Measurements from ENCODE around the gene SYT1. TPM values are rescaled to one million over a fixed set of nuclear protein-coding genes. Genes with fewer than 3 reads are reported as not detected.

Gene SYT1
- total and polyA plus RNA-seq, 4 donors, result 0.53 to 0.84 (median 0.64) TPM

DNA sequence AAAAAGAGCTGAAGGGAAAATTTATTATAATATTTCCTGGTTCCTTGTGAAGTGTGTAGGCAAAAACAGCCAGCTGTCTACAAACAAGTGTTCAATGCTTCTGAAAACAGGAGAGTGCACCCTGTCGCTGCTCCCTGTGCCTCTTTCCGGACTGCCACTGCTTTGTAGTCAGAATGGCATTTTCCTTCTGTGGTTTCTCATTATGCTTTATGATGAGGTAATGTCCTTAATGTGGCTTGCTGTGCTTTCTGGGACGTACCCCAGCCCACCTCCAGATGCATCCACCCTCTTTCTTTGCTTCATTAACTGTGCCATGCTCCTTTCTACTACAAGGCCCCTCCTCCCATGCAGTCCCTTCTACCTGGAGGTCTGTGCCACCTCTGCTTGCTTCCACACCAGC lies 148.1 kb downstream of the SYT1 start:
- Histone ChIP-seq H3K27ac (ENCODE audit: low read depth in 1 of 2, low read length in 2 of 2) (no peak overlapping the region), H3K9me3 (ENCODE audit: control insufficient read depth in 4 of 4, low read length in 3 of 4) (no peaks in the 10 kb centered on the region), H3K9ac (ENCODE audit: low read depth in 1 of 2, low read length in 2 of 2) (no peak overlapping the region), H3K27me3 (ENCODE audit: control insufficient read depth in 4 of 4, insufficient read depth in 4 of 4, low read length in 3 of 4) (no peaks in the 10 kb centered on the region), H3K4me3 (ENCODE audit: low read depth in 1 of 3, low read length in 3 of 3) (no peak overlapping the region), H3K4me1 (ENCODE audit: control insufficient read depth in 4 of 4, insufficient read depth in 4 of 4, low read length in 3 of 4) (no peaks in the 10 kb centered on the region), H3K36me3 (ENCODE audit: control insufficient read depth in 4 of 4, insufficient read depth in 3 of 4, low read depth in 1 of 4, low read length in 3 of 4) (no peaks in the 10 kb centered on the region)
- TF ChIP-seq, protein P1, sequence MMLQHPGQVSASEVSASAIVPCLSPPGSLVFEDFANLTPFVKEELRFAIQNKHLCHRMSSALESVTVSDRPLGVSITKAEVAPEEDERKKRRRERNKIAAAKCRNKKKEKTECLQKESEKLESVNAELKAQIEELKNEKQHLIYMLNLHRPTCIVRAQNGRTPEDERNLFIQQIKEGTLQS (IDR thresholded peaks at IDR 0.05), result no peak
- TF ChIP-seq, protein P2, sequence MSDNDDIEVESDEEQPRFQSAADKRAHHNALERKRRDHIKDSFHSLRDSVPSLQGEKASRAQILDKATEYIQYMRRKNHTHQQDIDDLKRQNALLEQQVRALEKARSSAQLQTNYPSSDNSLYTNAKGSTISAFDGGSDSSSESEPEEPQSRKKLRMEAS (IDR thresholded peaks at IDR 0.05), result no peak
- TF ChIP-seq YY1 (IDR thresholded peaks at IDR 0.05), result no peak
- TF ChIP-seq RXRA (IDR thresholded peaks at IDR 0.05), result no peak
- no peak for TF ChIP-seq GABPA (IDR thresholded peaks at IDR 0.05 in 1 of 2, conservative IDR thresholded peaks at IDR 0.05 in 1 of 2)
- no peak for TF ChIP-seq FOXA1 (IDR thresholded peaks at IDR 0.05)
- TF ChIP-seq, protein P3, sequence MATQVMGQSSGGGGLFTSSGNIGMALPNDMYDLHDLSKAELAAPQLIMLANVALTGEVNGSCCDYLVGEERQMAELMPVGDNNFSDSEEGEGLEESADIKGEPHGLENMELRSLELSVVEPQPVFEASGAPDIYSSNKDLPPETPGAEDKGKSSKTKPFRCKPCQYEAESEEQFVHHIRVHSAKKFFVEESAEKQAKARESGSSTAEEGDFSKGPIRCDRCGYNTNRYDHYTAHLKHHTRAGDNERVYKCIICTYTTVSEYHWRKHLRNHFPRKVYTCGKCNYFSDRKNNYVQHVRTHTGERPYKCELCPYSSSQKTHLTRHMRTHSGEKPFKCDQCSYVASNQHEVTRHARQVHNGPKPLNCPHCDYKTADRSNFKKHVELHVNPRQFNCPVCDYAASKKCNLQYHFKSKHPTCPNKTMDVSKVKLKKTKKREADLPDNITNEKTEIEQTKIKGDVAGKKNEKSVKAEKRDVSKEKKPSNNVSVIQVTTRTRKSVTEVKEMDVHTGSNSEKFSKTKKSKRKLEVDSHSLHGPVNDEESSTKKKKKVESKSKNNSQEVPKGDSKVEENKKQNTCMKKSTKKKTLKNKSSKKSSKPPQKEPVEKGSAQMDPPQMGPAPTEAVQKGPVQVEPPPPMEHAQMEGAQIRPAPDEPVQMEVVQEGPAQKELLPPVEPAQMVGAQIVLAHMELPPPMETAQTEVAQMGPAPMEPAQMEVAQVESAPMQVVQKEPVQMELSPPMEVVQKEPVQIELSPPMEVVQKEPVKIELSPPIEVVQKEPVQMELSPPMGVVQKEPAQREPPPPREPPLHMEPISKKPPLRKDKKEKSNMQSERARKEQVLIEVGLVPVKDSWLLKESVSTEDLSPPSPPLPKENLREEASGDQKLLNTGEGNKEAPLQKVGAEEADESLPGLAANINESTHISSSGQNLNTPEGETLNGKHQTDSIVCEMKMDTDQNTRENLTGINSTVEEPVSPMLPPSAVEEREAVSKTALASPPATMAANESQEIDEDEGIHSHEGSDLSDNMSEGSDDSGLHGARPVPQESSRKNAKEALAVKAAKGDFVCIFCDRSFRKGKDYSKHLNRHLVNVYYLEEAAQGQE (IDR thresholded peaks at IDR 0.05), result no peak
- TF ChIP-seq NR2F2 (IDR thresholded peaks at IDR 0.05), result no peak
- DNase-seq (ENCODE audit: low spot score), result no peak
- 60% methylated on average over 3 of the region's 3 CpGs for WGBS

DNA sequence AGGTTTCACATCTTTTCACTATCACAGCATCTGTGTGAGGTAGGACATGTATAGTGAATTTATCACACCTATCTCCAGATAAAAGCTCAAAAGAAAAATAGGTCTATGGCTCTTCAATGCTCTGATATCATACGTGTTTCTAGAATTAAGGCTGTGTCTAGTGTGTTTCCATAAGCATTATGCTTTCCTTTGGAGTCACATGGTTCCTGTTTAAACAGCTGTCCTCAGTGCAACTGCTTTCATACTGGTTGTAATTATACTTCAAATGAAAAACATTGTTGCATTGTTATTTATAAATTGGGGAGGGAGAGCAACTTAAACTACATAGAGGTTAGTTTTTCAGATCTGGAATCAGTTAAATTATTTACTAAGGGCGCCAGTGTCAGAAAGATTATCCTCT lies 151.6 kb downstream of the SYT1 start:
- TF ChIP-seq TAF1 (conservative IDR thresholded peaks at IDR 0.05) (no peak), HNF4G (IDR thresholded peaks at IDR 0.05) (no peak), RXRA (IDR thresholded peaks at IDR 0.05) (no peak), YY1 (IDR thresholded peaks at IDR 0.05) (no peak), NR2F2 (IDR thresholded peaks at IDR 0.05) (no peak), JUND (IDR thresholded peaks at IDR 0.05) (no peak), SP1 (IDR thresholded peaks at IDR 0.05) (no peak), FOXA2 (IDR thresholded peaks at IDR 0.05) (no peak)
- TF ChIP-seq, protein P4, sequence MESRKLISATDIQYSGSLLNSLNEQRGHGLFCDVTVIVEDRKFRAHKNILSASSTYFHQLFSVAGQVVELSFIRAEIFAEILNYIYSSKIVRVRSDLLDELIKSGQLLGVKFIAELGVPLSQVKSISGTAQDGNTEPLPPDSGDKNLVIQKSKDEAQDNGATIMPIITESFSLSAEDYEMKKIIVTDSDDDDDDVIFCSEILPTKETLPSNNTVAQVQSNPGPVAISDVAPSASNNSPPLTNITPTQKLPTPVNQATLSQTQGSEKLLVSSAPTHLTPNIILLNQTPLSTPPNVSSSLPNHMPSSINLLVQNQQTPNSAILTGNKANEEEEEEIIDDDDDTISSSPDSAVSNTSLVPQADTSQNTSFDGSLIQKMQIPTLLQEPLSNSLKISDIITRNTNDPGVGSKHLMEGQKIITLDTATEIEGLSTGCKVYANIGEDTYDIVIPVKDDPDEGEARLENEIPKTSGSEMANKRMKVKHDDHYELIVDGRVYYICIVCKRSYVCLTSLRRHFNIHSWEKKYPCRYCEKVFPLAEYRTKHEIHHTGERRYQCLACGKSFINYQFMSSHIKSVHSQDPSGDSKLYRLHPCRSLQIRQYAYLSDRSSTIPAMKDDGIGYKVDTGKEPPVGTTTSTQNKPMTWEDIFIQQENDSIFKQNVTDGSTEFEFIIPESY (IDR thresholded peaks at IDR 0.05), result no peak
- TF ChIP-seq, protein P3 (IDR thresholded peaks at IDR 0.05), result no peak
- TF ChIP-seq, protein P1 (IDR thresholded peaks at IDR 0.05), result no peak
- Histone ChIP-seq H3K27ac (ENCODE audit: low read depth in 1 of 2, low read length in 2 of 2) (no peak overlapping the region), H3K36me3 (ENCODE audit: control insufficient read depth in 4 of 4, insufficient read depth in 3 of 4, low read depth in 1 of 4, low read length in 3 of 4) (no peaks in the 10 kb centered on the region), H3K4me3 (ENCODE audit: low read depth in 1 of 3, low read length in 3 of 3) (no peak overlapping the region), H3K9me3 (ENCODE audit: control insufficient read depth in 4 of 4, low read length in 3 of 4) (no peaks in the 10 kb centered on the region), H3K27me3 (ENCODE audit: control insufficient read depth in 4 of 4, insufficient read depth in 4 of 4, low read length in 3 of 4) (no peaks in the 10 kb centered on the region), H3K9ac (ENCODE audit: low read depth in 1 of 2, low read length in 2 of 2) (no peak overlapping the region), H3K4me1 (ENCODE audit: control insufficient read depth in 4 of 4, insufficient read depth in 4 of 4, low read length in 3 of 4) (no peaks in the 10 kb centered on the region)
- no peak for DNase-seq (ENCODE audit: low spot score)
- 63% methylated on average over 2 of the region's 2 CpGs for WGBS

Data from liver (tissue), 9 donors.